Measurements from ENCODE around the gene WFIKKN2.

The WFIKKN2 gene

DNA sequence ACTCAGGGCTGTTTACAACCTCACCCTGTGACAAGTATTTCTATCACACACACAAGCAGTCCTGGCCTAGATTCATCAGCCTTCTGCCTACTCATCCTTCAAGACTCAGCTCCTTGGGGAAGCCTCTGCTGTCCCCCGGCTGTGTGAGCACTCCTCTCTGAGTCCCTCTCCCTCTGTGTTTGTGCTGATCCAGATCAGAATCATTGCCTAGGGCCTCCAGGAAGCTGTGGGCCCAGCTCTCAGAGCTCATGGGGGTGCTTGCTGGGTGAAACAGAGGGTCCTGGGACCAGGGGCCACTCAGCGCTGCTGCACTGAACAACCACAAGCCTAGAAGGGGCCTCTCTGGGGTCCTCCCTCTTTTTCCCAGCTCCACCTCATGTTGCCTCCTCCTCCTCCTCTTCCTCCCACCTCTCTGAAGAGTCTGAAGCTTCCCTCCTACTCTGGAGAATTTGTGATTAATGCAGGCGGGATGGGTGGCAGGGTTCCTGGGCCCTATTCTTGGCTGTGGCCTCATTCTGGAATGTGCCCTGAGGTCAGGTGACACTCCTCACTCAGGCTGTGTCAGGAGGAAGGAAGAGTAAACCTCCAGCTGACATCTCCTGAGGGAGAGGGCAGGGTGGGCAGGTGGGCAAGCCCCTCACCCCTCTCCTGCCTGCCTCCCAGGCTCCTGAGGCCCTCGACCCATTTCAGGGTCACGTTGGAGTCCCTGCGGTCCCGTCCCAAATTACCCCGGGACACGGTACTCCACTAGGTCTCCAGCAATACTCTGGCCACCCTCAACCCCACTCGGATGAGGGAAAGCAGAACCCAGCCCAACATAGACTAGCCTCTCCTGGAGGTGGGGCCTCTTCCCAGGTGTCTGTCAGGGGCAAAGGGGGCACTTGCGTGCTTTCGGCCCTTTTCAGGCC is 10.1 kb downstream of the WFIKKN2 start:
- TF ChIP-seq, protein P1, sequence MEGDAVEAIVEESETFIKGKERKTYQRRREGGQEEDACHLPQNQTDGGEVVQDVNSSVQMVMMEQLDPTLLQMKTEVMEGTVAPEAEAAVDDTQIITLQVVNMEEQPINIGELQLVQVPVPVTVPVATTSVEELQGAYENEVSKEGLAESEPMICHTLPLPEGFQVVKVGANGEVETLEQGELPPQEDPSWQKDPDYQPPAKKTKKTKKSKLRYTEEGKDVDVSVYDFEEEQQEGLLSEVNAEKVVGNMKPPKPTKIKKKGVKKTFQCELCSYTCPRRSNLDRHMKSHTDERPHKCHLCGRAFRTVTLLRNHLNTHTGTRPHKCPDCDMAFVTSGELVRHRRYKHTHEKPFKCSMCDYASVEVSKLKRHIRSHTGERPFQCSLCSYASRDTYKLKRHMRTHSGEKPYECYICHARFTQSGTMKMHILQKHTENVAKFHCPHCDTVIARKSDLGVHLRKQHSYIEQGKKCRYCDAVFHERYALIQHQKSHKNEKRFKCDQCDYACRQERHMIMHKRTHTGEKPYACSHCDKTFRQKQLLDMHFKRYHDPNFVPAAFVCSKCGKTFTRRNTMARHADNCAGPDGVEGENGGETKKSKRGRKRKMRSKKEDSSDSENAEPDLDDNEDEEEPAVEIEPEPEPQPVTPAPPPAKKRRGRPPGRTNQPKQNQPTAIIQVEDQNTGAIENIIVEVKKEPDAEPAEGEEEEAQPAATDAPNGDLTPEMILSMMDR (IDR thresholded peaks at IDR 0.05), result no peak

DNA sequence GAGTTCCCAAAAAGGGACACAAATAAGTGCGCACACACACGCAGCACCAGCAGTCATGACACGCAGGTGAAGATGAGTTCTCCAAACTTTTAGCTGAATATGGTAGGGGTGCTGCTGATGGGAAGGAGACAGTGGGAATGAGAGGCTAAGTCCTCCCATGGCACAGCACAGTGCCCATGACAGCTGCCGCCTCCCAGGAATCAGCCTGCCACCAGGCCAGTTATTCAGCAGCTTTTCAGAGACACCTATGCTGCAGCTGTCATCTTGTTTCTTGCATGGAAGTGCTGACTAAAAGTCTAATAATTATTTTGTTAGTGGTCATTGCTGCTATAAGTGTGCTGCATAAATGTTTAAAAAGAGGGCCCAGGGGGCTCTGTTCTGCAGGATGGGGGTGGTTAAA is 12.2 kb downstream of the WFIKKN2 start:
- TF ChIP-seq, protein P1 (IDR thresholded peaks at IDR 0.05), result no peak

DNA sequence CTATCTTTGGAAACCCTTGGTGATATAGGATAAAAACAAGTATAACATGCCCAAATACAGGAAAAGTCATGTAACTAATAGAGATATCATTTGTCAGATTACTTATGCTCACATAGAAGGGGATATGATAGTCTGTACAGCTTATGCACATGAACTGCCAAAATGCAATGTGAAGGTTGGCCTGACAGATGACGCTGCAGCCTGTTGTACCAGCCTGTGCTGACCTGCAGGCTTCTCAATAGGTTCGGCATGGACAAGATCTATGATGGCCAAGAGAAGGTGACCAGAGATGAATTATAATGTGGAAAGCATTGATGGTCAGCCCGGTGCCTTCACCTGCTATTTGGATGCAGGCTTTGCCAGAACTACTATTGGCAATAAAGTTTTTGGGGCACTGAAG is 12.7 kb downstream of the WFIKKN2 start:
- TF ChIP-seq, protein P1 (IDR thresholded peaks at IDR 0.05), result no peak

DNA sequence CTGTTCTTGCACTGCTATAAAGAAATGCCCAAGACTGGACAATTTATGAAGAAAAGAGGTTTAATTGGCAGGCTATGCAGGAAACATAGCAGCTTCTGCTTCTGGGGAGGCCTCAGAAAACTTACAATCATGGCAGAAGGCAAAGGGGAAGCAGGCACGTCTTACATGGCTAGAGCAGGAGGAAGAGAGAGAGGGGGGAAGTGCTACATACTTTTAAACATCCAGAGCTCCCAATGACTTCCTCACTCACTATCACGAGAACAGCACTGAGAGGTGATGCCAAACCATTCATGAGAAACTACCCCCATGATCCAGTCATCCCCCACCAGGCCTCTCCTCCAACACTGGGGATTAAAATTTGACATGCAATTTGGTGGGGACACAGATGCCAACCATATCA is 13.3 kb downstream of the WFIKKN2 start:
- TF ChIP-seq, protein P1 (IDR thresholded peaks at IDR 0.05), result no peak

DNA sequence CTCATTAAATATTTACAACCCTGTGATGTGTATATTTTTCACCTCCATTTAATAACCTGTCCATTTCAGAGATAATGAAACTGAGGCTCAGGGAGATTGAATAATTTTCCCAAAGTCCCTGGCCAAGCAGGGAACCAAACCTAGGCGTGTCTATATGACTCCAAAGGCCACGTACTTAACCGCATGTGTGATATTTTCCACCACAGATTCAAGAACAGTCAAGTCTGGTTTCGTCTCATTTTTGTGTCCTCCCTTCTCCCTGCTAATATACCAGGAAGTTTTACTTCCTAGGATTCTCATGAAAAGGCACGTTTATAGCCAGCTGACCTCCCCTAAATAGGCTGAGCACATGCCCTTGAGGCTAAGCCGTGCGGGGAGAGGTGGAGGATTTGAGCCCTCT is 15.3 kb downstream of the WFIKKN2 start:
- TF ChIP-seq, protein P1 (IDR thresholded peaks at IDR 0.05), result no peak

DNA sequence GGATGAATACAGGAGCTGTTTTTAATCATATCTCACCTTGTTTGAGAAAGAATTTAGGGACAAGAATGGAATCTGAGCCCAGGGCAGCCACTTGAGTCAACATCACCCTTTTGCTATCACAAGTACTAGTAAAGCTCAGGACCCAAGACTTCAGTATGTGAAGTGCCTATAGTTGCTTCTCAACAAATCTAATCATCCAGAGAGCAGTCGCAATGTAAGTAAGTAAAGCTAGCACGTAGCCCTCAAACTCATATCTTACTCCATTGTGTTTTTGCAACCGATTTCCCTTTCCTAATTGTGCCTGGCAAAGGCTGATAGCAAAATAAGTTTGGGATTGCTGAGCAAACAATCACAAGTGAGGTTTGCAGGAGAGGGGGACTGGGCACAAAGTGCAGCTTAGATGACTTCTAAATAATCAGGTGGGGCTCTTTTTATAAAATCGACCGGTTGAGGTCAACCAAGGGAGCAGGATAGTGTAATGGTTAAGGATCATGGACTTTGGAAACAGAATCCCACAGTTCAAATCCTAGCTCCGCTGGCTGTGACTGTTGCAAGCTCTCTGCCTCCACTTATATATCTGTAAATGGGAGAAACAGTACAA is 17.7 kb downstream of the WFIKKN2 start:
- TF ChIP-seq, protein P1 (IDR thresholded peaks at IDR 0.05), result no peak

DNA sequence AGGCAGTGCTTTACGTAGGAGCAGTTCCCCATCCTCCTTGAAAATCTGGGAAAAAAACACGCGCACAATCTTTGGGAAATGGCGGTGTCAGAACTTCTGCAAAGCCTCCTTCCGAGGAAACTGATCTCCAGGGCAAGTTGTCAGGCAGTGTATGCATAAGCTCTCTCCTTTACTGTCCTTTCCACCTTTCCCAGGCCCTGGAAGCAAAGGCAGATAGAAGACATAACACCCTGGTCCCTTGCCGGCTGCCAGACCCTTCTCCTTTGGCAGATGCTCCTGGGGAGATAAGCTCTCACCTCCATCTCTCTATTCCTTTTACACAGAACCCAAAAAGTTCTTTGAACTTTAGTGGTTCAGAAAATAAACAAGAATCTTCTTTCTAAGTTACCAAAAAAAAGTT is 18.4 kb downstream of the WFIKKN2 start:
- TF ChIP-seq, protein P1 (IDR thresholded peaks at IDR 0.05), result no peak
